ENCODE results near the gene IFNG-AS1.

IFNG-AS1 gene

GRCh38 chr12:68040450-68041075 is 51.3 kb downstream of the IFNG-AS1 start:
- DNase-seq: peak; percentile 73

- peak; percentile 36 for DNase-seq
These were observed 53.0 kb downstream of the IFNG-AS1 start for GRCh38 chr12:68042212-68042699.

GRCh38 chr12:68043435-68043834 is 54.2 kb downstream of the IFNG-AS1 start:
- no peak for DNase-seq

GRCh38 chr12:68048648-68049297 is 59.5 kb downstream of the IFNG-AS1 start:
- no peak for DNase-seq

- no peak for DNase-seq
These were observed 67.1 kb downstream of the IFNG-AS1 start for GRCh38 chr12:68056300-68056699.

- no peak for DNase-seq
These were observed 74.8 kb downstream of the IFNG-AS1 start for GRCh38 chr12:68063900-68064590.

- no peak for DNase-seq
These were observed 75.9 kb downstream of the IFNG-AS1 start for GRCh38 chr12:68065163-68065562.

GRCh38 chr12:68065687-68066086 is 76.4 kb downstream of the IFNG-AS1 start:
- no peak for DNase-seq

- DNase-seq: no peak
These were observed 78.6 kb downstream of the IFNG-AS1 start for GRCh38 chr12:68067762-68068376.

- DNase-seq: no peak
These were observed 80.0 kb downstream of the IFNG-AS1 start for GRCh38 chr12:68069275-68069674.

Data from stimulated activated CD4-positive, alpha-beta T cell treated with anti-CD3 and anti-CD28 coated beads, Interleukin-4, amount 100 ng/mL, for 24 hours (primary cell).